PC-3 (cell line): ENCODE data around the gene MET.
"Not testable (repeated sequence)": the region's sequence is repeated elsewhere in the genome, so short reads cannot be mapped to it uniquely, and the experiment has no call there.

ENCODE experiments used
- CTCF ChIP-seq: fragments of 300-600 bp; sonication (generic); conservative IDR thresholded peaks from 2 replicates; pipeline ENCODE4 v1.5.1; 2017; ENCODE audit warnings: antibody characterized with exemption, low read depth, mild to moderate bottlenecking, low read length
- EZH2 ChIP-seq: fragments of 300-600 bp; sonication (generic); IDR thresholded peaks from one replicate; pipeline ENCODE4 v1.6.1; 2017; ENCODE audit warnings: antibody characterized with exemption, mild to moderate bottlenecking, low read length; ENCODE audit not compliant: unreplicated experiment

GRCh38 chr7:116813371-116813770, 141.4 kb downstream of the MET start:
- not testable (repeated sequence) for TF ChIP-seq CTCF, EZH2
